Measurements from ENCODE around the gene UBAP2. TPM values are rescaled to one million over a fixed set of nuclear protein-coding genes. Genes with fewer than 3 reads are reported as not detected.

Gene UBAP2
- total RNA-seq, 1 donor from 2014 or later: 15.8 TPM

DNA sequence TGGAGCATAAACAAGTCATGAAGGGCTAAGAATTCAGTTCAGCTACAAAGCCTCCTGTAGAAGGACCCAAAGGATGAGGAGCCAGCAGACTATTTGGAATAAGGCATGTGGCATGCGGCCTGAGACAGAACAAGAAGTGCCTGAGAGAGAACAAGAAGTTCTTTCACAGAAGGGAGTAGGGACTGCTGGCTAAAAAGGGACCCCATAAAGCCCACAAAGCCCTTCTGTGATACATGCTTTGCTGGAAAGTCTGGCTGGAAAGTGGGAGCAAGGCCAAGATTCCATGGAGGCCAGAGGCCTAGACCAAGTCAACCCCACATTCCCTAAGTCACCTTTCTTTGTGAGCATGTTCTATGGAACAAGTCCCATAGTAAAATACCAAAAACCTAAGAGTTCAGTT lies 35.9 kb upstream of the UBAP2 start:
- peak overlapping the region; percentile 81 to 86 for H3K27ac ChIP-seq
- peaks cover 23 to 29% of the 10 kb centered on the region in 2 donors for H3K36me3 ChIP-seq
- H3K9me3 ChIP-seq: no peaks in the 10 kb centered on the region
- no peaks in the 10 kb centered on the region for H3K27me3 ChIP-seq
- no peak overlapping the region for H3K4me3 ChIP-seq
- intact Hi-C loops (cut with DNase I): no loop called here
- H3K4me1 ChIP-seq: peaks cover 14 to 23% of the 10 kb centered on the region in 2 donors
- DNase-seq (ENCODE audit: low spot score in 2 of 2): peak; percentile 24 to 77
- TF ChIP-seq, protein P1, sequence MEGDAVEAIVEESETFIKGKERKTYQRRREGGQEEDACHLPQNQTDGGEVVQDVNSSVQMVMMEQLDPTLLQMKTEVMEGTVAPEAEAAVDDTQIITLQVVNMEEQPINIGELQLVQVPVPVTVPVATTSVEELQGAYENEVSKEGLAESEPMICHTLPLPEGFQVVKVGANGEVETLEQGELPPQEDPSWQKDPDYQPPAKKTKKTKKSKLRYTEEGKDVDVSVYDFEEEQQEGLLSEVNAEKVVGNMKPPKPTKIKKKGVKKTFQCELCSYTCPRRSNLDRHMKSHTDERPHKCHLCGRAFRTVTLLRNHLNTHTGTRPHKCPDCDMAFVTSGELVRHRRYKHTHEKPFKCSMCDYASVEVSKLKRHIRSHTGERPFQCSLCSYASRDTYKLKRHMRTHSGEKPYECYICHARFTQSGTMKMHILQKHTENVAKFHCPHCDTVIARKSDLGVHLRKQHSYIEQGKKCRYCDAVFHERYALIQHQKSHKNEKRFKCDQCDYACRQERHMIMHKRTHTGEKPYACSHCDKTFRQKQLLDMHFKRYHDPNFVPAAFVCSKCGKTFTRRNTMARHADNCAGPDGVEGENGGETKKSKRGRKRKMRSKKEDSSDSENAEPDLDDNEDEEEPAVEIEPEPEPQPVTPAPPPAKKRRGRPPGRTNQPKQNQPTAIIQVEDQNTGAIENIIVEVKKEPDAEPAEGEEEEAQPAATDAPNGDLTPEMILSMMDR (IDR thresholded peaks at IDR 0.05): no peak

DNA sequence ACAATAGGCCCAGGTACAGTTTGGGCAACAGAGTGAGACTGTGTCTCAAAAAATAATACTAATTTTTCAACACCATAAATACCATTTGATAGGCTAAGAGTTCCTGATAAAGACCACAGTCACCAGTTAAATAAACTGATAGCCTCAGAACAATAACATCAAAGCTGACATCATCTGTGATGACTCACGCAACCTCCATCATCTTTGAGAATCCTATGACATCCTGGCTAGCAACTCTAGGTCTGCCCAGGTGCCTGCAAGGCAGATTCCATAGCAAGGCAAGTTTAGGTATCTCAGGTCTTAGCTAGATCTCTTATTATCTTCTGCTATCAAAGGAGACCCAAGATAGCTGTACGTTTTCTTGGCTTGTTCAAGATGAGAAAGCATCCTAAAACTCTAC lies 30.5 kb upstream of the UBAP2 start:
- intact Hi-C loops (cut with DNase I): no loop called here
- Histone ChIP-seq H3K27ac (no peak overlapping the region), H3K27me3 (no peaks in the 10 kb centered on the region), H3K4me1 (peaks cover 6 to 7% of the 10 kb centered on the region in 2 donors), H3K9me3 (no peaks in the 10 kb centered on the region), H3K36me3 (no peaks in the 10 kb centered on the region), H3K4me3 (no peak overlapping the region)
- TF ChIP-seq, protein P1 (IDR thresholded peaks at IDR 0.05): no peak
- DNase-seq (ENCODE audit: low spot score in 2 of 2): no peak

DNA sequence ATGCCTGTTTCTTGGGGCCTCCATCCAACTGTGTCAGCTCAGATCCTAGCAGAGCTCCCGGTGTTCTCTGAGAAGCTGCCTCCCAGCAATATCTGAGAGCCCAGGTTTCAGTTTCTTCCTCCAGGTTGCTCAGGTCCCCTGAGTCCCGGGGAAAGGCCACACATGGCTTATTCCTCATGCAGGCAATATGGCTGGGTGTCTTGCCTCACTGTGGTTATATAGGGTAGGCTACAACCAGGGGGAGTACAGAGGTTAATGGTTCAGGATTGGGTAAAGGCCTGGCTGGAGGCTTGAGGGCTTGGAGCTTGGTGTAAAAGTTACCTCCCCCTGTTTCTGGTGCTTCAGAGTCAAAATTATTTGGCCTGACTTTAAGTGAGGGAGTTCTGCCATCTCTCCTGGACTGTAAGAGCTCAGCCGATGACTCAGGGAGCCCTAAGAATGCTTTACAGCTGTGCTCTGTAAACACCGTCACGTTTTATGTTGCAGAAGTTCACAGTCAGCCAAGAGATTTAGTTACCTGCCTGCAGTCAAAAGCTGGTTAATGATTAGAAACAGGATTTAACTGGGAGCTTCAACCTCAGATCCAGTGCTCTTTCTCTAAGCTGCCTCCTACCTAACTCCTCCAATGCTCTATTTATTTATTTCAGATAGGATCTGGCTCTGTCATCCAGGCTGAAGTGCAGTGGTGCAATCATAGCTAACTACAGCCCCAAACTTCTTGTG lies 24.3 kb upstream of the UBAP2 start:
- TF ChIP-seq, protein P1 (IDR thresholded peaks at IDR 0.05): no peak
- Histone ChIP-seq H3K9me3 (no peaks in the 10 kb centered on the region), H3K4me1 (peaks cover 5 to 14% of the 10 kb centered on the region in 2 donors), H3K27ac (peak overlapping the region; percentile 20 to 36), H3K4me3 (no peak overlapping the region), H3K36me3 (no peaks in the 10 kb centered on the region), H3K27me3 (no peaks in the 10 kb centered on the region)
- intact Hi-C loops (cut with DNase I): loop anchor here (2.0 to 5.0 kb wide), 2 partner anchors 24 to 146 kb away; partner anchors contain the start of gene UBAP2
- DNase-seq (ENCODE audit: low spot score in 2 of 2): no peak

DNA sequence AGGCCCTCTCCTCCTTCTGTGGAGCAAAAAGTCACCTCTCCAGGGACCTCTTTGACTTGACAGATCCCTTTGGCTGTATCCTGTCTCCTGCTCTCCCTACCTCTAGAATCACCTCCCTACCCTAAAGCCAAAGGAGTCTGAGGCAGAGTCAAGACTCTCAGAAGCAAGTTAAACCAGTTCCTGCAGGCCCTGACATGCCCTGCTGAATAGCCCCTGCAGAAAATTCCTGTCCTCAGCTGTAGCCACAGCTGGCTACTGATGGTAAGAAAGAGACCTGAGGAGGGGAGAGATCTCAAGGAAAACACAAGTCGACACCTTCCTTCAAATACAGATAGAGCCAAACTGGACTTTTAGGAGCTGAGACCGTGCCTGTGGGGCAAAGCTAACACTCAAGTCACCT lies 23.7 kb upstream of the UBAP2 start:
- Histone ChIP-seq H3K27ac (peak overlapping the region; percentile 20 to 36), H3K4me3 (no peak overlapping the region), H3K4me1 (peaks cover 5 to 14% of the 10 kb centered on the region in 2 donors), H3K9me3 (no peaks in the 10 kb centered on the region), H3K27me3 (no peaks in the 10 kb centered on the region), H3K36me3 (no peaks in the 10 kb centered on the region)
- intact Hi-C loops (cut with DNase I): loop anchor here (2.0 to 5.0 kb wide), 2 partner anchors 24 to 145 kb away; partner anchors contain the start of gene UBAP2
- TF ChIP-seq, protein P1 (IDR thresholded peaks at IDR 0.05): no peak
- DNase-seq (ENCODE audit: low spot score in 2 of 2): no peak

DNA sequence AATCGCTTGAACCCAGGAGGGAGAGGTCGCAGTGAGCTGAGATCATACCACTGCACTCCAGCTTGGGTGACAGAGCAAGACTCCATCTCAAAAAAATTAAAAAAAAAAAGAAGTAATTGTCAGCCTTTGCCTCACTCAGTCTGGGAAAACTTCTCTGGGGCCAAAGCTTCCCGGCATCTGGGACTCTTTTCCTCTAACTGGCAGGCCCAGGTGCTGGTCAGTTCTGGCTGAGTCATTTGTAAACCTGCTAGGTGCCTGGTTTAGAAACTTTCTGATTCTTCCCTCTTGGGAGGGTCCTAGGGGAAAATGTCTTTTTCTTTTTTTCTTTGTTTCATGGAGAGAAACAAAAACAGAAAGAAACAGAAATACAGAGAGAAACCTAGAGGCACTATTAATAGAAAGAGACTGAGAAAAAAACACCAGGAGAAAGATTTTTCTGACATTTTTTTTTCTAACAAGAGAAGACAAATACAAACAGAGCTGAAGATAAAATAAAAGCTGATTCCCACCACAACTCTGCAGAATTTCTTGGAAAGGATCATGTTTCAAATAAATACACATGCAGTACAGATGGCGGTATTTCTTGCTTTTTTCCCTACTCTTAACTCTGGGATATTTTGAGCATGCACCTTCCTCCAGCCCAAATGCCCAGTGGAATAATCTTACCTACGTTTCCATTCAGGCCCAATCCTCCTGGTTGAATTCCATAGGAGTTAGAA lies 22.1 kb upstream of the UBAP2 start:
- no peak overlapping the region for H3K4me3 ChIP-seq
- peaks cover 5 to 14% of the 10 kb centered on the region in 2 donors for H3K4me1 ChIP-seq
- intact Hi-C loops (cut with DNase I): loop anchor here (5.0 kb wide), 1 partner anchor 143 kb away; no protein-coding TSS in a partner anchor
- no peak for DNase-seq (ENCODE audit: low spot score in 2 of 2)
- TF ChIP-seq, protein P1 (IDR thresholded peaks at IDR 0.05): no peak
- no peaks in the 10 kb centered on the region for H3K36me3 ChIP-seq
- no peaks in the 10 kb centered on the region for H3K9me3 ChIP-seq
- no peaks in the 10 kb centered on the region for H3K27me3 ChIP-seq
- H3K27ac ChIP-seq: peak overlapping the region in 1 of 2 donors; percentile 27

Measured in ascending aorta (tissue), 2 donors.